K562 (cell line): ENCODE data around the gene DNAJC30. TPM values are rescaled to one million over a fixed set of nuclear protein-coding genes. Genes with fewer than 3 reads are reported as not detected.

Experiments
- ARID1B ChIP-seq: fragments of 450-650 bp; IDR thresholded peaks from 2 replicates; pipeline ENCODE4 v1.6.1; 2016; ENCODE audit warnings: antibody characterized with exemption, mild to moderate bottlenecking, inconsistent platforms
- BDP1 ChIP-seq: IDR thresholded peaks from 3 replicates; pipeline ENCODE4 v1.6.1; 2011; ENCODE audit not compliant: insufficient read length, insufficient read depth
- CBFB ChIP-seq: sonication (generic); formaldehyde crosslinking; IDR thresholded peaks from 2 replicates; pipeline ENCODE4 v1.4.0; 2020; ENCODE audit warnings: mild to moderate bottlenecking, missing genetic modification reagents
- ERF ChIP-seq: fragments of 450-650 bp; formaldehyde crosslinking; IDR thresholded peaks from 2 replicates; pipeline ENCODE4 v1.4.0; 2020; ENCODE audit warnings: mild to moderate bottlenecking, mixed read lengths
- HCFC1 ChIP-seq: IDR thresholded peaks from 2 replicates; pipeline ENCODE4 v1.6.1; 2012; ENCODE audit warnings: low read depth, low read length, improper control_type of control experiment
- HEY1 ChIP-seq: fragments of 250-450 bp; sonication (Bioruptor Pico); IDR thresholded peaks from 2 replicates; pipeline ENCODE4 v1.5.0; 2020; ENCODE audit warnings: mild to moderate bottlenecking, moderate library complexity, borderline replicate concordance
- NEUROD1 ChIP-seq: fragments of 150-350 bp; IDR thresholded peaks from 2 replicates; pipeline ENCODE4 v1.6.1; 2014; ENCODE audit warnings: borderline replicate concordance, low read length, low read depth; ENCODE audit not compliant: partially characterized antibody
- PHF21A ChIP-seq: fragments of 450-650 bp; IDR thresholded peaks from 2 replicates; pipeline ENCODE4 v1.6.1; 2017; ENCODE audit warnings: low read depth, borderline replicate concordance
- PKNOX1 ChIP-seq: fragments of 450-650 bp; IDR thresholded peaks from 2 replicates; pipeline ENCODE4 v1.6.1; 2016
- RBM17 ChIP-seq: fragments of 200-400 bp; formaldehyde crosslinking; IDR thresholded peaks from 2 replicates; pipeline ENCODE4 v1.6.1; 2017; ENCODE audit warnings: low read depth, mild to moderate bottlenecking, low read length, borderline replicate concordance
- ZBTB33 ChIP-seq: sonication (generic); formaldehyde crosslinking; IDR thresholded peaks from 2 replicates; pipeline ENCODE4 v1.8.1; 2023; ENCODE audit warnings: mild to moderate bottlenecking, missing genetic modification reagents
- ZNF282 ChIP-seq: sonication (generic); formaldehyde crosslinking; IDR thresholded peaks from 2 replicates; pipeline ENCODE4 v1.8.1; 2023; ENCODE audit warnings: missing genetic modification reagents
- ZNF561 ChIP-seq: fragments of 450-650 bp; formaldehyde crosslinking; conservative IDR thresholded peaks from 2 replicates; pipeline ENCODE4 v1.4.0; 2020; ENCODE audit warnings: mild to moderate bottlenecking, moderate library complexity
- ZNF655 ChIP-seq: fragments of 250-450 bp; sonication (Bioruptor Pico); IDR thresholded peaks from 2 replicates; pipeline ENCODE4 v1.5.0; 2021
- ZNF764 ChIP-seq: fragments of 250-450 bp; sonication (Bioruptor Pico); IDR thresholded peaks from 2 replicates; pipeline ENCODE4 v1.4.0; 2020; ENCODE audit warnings: low read depth, mild to moderate bottlenecking, moderate library complexity
- ZNF780A ChIP-seq: fragments of 250-450 bp; sonication (Bioruptor Pico); IDR thresholded peaks from 2 replicates; pipeline ENCODE4 v1.5.0; 2021; ENCODE audit warnings: mild to moderate bottlenecking
- polyA plus RNA-seq, 8 experiments: library from polyadenylated mRNA; depleted of rRNA in 4 of 8; stranded (reverse) in 5 of 8; unstranded in 3 of 8; fragments of >200 nt; fragmentation: Nextera tagmentation in 2 of 8; fragmentation: Illumina TruSeq in 1 of 8; extraction: Ambion mirVana in 2 of 8; extraction: Trizol in 1 of 8; gene quantifications; 2 replicates each; pipeline versions ENCODE4 v1.2.1 to v1.2.3, GENCODE V29; 2011 to 2014; ENCODE audit warnings: inconsistent platforms in 1 of 8, missing spikeins in 1 of 8
- total RNA-seq, 7 experiments: library from RNA; depleted of rRNA in 6 of 7; stranded (reverse); fragments of >200 nt in 6 of 7; fragmentation: Illumina TruSeq in 2 of 7; extraction: Trizol in 2 of 7; gene quantifications; 2 replicates each; pipeline versions ENCODE4 v1.2.1 to v1.2.3, GENCODE V29; 2011 to 2021; ENCODE audit warnings: low replicate concordance in 1 of 7
- TF ChIP-seq, protein P1 (sequence below): fragments of 200-800 bp; sonication (Bioruptor generic); IDR thresholded peaks from 2 replicates; pipeline ENCODE4 v1.6.1; 2017; ENCODE audit warnings: missing genetic modification characterization, missing compliant biosample characterization
- TF ChIP-seq, protein P2 (sequence below): fragments of 250-450 bp; sonication (Bioruptor Pico); IDR thresholded peaks from 2 replicates; pipeline ENCODE4 v1.8.0; 2021; ENCODE audit warnings: mild to moderate bottlenecking, moderate library complexity
- TF ChIP-seq, protein P3 (sequence below): fragments of 250-450 bp; sonication (Bioruptor Pico); IDR thresholded peaks from 2 replicates; pipeline ENCODE4 v1.5.0; 2020; ENCODE audit warnings: mild to moderate bottlenecking

DNAJC30 gene
- total and polyA plus RNA-seq, 9 of the 15 experiments (the other 6 are each of a cell fraction or from before 2014, with no cell fraction given), result 1.1 to 11.3 (median 4.6) TPM

GRCh38 chr7:73715648-73716317, 32.5 kb upstream of the DNAJC30 start (continued):
- TF ChIP-seq ZBTB33 (CRISPR knock-in tag) (0 out of 2 replicates have a peak, but pooled peaks have one; percentile 42), ZNF764 (CRISPR knock-in tag) (no peak), ARID1B (peak; percentile 96), NEUROD1 (peak; percentile 36), ERF (CRISPR knock-in tag) (peak; percentile 54; the same call in 1 of the 2 replicates), PHF21A (peak; percentile 85), RBM17 (no peak), ZNF655 (CRISPR knock-in tag) (no peak), CBFB (CRISPR knock-in tag) (no peak; the same call in 1 of the 2 replicates), BDP1 (no peak), ZNF561 (no peak), HEY1 (CRISPR knock-in tag) (no peak), HCFC1 (no peak), PKNOX1 (no peak), ZNF282 (CRISPR knock-in tag) (no peak), ZNF780A (CRISPR knock-in tag) (no peak)
- TF ChIP-seq, protein P1, sequence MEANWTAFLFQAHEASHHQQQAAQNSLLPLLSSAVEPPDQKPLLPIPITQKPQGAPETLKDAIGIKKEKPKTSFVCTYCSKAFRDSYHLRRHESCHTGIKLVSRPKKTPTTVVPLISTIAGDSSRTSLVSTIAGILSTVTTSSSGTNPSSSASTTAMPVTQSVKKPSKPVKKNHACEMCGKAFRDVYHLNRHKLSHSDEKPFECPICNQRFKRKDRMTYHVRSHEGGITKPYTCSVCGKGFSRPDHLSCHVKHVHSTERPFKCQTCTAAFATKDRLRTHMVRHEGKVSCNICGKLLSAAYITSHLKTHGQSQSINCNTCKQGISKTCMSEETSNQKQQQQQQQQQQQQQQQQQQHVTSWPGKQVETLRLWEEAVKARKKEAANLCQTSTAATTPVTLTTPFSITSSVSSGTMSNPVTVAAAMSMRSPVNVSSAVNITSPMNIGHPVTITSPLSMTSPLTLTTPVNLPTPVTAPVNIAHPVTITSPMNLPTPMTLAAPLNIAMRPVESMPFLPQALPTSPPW (CRISPR knock-in tag), result peak; percentile 77
- TF ChIP-seq, protein P2, sequence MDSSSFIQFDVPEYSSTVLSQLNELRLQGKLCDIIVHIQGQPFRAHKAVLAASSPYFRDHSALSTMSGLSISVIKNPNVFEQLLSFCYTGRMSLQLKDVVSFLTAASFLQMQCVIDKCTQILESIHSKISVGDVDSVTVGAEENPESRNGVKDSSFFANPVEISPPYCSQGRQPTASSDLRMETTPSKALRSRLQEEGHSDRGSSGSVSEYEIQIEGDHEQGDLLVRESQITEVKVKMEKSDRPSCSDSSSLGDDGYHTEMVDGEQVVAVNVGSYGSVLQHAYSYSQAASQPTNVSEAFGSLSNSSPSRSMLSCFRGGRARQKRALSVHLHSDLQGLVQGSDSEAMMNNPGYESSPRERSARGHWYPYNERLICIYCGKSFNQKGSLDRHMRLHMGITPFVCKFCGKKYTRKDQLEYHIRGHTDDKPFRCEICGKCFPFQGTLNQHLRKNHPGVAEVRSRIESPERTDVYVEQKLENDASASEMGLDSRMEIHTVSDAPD (CRISPR knock-in tag), result no peak
- TF ChIP-seq, protein P3, sequence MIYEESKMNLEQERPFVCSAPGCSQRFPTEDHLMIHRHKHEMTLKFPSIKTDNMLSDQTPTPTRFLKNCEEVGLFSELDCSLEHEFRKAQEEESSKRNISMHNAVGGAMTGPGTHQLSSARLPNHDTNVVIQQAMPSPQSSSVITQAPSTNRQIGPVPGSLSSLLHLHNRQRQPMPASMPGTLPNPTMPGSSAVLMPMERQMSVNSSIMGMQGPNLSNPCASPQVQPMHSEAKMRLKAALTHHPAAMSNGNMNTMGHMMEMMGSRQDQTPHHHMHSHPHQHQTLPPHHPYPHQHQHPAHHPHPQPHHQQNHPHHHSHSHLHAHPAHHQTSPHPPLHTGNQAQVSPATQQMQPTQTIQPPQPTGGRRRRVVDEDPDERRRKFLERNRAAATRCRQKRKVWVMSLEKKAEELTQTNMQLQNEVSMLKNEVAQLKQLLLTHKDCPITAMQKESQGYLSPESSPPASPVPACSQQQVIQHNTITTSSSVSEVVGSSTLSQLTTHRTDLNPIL (CRISPR knock-in tag), result no peak
